ENCODE data around the gene PKN1.

- TF ChIP-seq CTCF (IDR thresholded peaks at IDR 0.05; ENCODE audit: low read depth, low read length), result no peak
- no peak for TF ChIP-seq MAX (IDR thresholded peaks at IDR 0.05; ENCODE audit: low read depth, low read length)
These were observed 34.3 kb downstream of the PKN1 start for GRCh38 chr19:14467391-14467790.
